ENCODE measurements around the gene MREG.

MREG gene

DNA sequence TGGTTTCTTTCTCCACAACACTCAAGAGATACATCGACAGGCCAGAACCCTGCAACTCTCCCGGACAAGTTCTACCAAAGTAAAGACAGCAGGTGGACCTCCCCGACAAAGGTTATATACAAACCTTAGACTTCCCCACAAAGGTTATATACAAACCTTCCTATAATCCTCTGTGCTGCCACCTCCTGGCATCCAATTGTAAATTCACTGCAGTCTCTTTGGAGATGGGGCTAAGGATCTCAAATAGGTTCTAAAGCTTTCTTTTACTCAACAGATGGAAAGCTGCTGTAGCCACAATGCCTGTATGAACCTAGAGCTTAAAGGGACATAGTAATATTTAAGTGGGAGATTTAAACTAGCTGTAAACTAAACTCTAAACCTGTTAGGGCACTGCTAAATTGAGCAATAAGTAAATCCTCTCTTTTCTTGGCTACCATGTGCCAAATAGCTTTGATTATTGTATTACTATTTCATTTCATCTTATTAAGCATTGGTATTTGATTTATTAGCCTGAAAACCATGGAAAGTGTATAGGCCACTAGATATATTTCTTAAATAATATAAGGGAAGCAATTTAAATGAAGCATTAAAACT, 9.8 kb upstream of the MREG start:
- H4K20me1 ChIP-seq (ENCODE audit: insufficient read depth, low read length) = no peaks in the 10 kb centered on the region
- no peaks in the 10 kb centered on the region for H3K36me3 ChIP-seq (replicated peaks; ENCODE audit: insufficient read depth, low read length)
- peaks cover 8% of the 10 kb centered on the region; the same call in 1 of the 2 replicates for H3K4me1 ChIP-seq (ENCODE audit: low read length)
- DNase-seq = peak; percentile 64
- no peak overlapping the region for H2AFZ ChIP-seq (ENCODE audit: low read length)
- no peaks in the 10 kb centered on the region for H3K79me2 ChIP-seq (ENCODE audit: low read length)
- H3K27me3 ChIP-seq (replicated peaks; ENCODE audit: insufficient read depth, low read length) = no peaks in the 10 kb centered on the region
- no peak overlapping the region for H3K4me3 ChIP-seq (ENCODE audit: low read length)
- TF ChIP-seq CTCF (IDR thresholded peaks at IDR 0.05; ENCODE audit: low read length) (peak; percentile 71), EZH2 (optimal IDR thresholded peaks at IDR 0.05; ENCODE audit: low read depth, low read length) (no peak)
- H3K4me2 ChIP-seq (ENCODE audit: low read depth, low read length) = no peak overlapping the region
- no peaks in the 10 kb centered on the region for H3K9me2 ChIP-seq (replicated peaks; ENCODE audit: insufficient read depth, low read length)
- no peak overlapping the region for H3K9ac ChIP-seq (ENCODE audit: low read length)
- no peaks in the 10 kb centered on the region for H3K9me3 ChIP-seq (replicated peaks; ENCODE audit: insufficient read depth, low read length)
- no peak overlapping the region for H3K27ac ChIP-seq (ENCODE audit: low read length)
- H3F3A ChIP-seq (ENCODE audit: insufficient read depth, low read length) = no peaks in the 10 kb centered on the region

DNA sequence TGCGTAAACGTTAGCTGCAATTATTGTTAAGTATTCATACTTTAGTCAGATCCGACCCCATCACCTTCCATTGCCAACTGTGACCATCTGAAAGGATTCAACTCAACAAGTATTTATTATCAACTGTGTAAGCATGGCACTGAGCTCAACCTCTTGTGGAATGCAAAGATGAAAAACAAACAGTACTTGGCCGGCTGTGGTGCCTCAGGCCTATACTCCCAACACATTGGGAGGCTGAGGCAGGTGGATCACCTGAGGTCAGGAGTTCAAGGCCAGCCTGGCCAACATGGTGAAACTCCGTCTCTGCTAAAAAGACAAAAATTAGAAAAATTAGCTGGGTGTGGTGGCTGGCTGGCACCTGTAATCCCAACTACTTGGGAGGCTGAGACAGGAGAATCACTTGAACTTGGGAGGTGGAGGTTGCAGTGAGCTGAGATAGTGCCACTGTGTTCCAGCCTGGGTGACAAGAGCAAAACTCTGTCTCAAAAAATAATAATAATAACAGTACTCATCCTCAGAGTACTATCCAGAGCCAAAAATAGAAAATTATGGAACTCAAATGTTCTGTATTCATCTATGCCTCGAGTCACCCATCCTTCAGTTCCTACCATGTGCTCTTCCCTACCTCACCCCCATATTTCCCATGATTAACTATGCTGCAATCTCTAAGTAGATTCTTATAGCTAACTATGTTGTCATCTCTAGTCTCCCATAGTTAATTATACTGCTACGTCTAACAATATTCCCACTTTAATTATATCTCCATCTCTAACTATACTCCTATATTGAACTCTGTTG, 8.6 kb upstream of the MREG start:
- Histone ChIP-seq H3K9me2 (replicated peaks; ENCODE audit: insufficient read depth, low read length) (no peaks in the 10 kb centered on the region), H3K79me2 (ENCODE audit: low read length) (no peaks in the 10 kb centered on the region), H3K4me2 (ENCODE audit: low read depth, low read length) (no peak overlapping the region), H3K4me1 (ENCODE audit: low read length) (peaks cover 14% of the 10 kb centered on the region), H3K4me3 (ENCODE audit: low read length) (no peak overlapping the region), H3K27ac (ENCODE audit: low read length) (no peak overlapping the region), H3K36me3 (replicated peaks; ENCODE audit: insufficient read depth, low read length) (no peaks in the 10 kb centered on the region), H2AFZ (ENCODE audit: low read length) (no peak overlapping the region), H3K27me3 (replicated peaks; ENCODE audit: insufficient read depth, low read length) (no peaks in the 10 kb centered on the region), H3F3A (ENCODE audit: insufficient read depth, low read length) (peaks cover 11% of the 10 kb centered on the region), H4K20me1 (ENCODE audit: insufficient read depth, low read length) (no peaks in the 10 kb centered on the region), H3K9me3 (replicated peaks; ENCODE audit: insufficient read depth, low read length) (no peaks in the 10 kb centered on the region), H3K9ac (ENCODE audit: low read length) (no peak overlapping the region)
- no peak for DNase-seq
- TF ChIP-seq EZH2 (optimal IDR thresholded peaks at IDR 0.05; ENCODE audit: low read depth, low read length) = no peak
- TF ChIP-seq CTCF (IDR thresholded peaks at IDR 0.05; ENCODE audit: low read length) = no peak
- TF ChIP-seq EZH2phosphoT487 (IDR thresholded peaks at IDR 0.05; ENCODE audit: low read length) = no peak

DNA sequence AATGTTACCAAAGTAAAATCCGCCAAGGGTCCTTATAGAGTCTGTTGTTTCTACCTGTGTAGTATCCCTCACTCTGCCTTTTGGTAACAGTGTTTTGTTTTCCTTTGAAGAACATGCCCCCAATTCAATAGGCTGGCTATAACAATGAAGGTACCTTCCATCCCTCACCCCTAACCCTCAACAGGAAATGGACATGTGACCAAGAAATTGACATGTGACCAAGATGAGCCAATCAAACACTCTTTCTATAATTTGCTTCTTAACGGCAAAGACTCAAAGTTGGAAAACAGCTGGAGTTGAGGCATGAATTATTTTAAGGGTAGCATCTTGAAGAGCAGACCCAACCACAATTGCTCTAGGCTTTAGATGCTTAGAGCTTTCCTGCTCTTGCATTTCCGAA, 5.4 kb upstream of the MREG start:
- H2AFZ ChIP-seq (ENCODE audit: low read length) = no peak overlapping the region
- no peak overlapping the region for H3K27ac ChIP-seq (ENCODE audit: low read length)
- peaks cover 40% of the 10 kb centered on the region for H3F3A ChIP-seq (ENCODE audit: insufficient read depth, low read length)
- peaks cover 37% of the 10 kb centered on the region for H3K4me1 ChIP-seq (ENCODE audit: low read length)
- H3K36me3 ChIP-seq (replicated peaks; ENCODE audit: insufficient read depth, low read length) = no peaks in the 10 kb centered on the region
- no peaks in the 10 kb centered on the region for H3K27me3 ChIP-seq (replicated peaks; ENCODE audit: insufficient read depth, low read length)
- H3K9ac ChIP-seq (ENCODE audit: low read length) = no peak overlapping the region
- no peaks in the 10 kb centered on the region for H3K9me3 ChIP-seq (replicated peaks; ENCODE audit: insufficient read depth, low read length)
- DNase-seq = no peak
- TF ChIP-seq CTCF (IDR thresholded peaks at IDR 0.05; ENCODE audit: low read length) (no peak), EZH2phosphoT487 (IDR thresholded peaks at IDR 0.05; ENCODE audit: low read length) (no peak), EZH2 (optimal IDR thresholded peaks at IDR 0.05; ENCODE audit: low read depth, low read length) (no peak)
- no peaks in the 10 kb centered on the region for H4K20me1 ChIP-seq (ENCODE audit: insufficient read depth, low read length)
- no peak overlapping the region for H3K4me3 ChIP-seq (ENCODE audit: low read length)
- peaks cover 3% of the 10 kb centered on the region; the same call in 1 of the 2 replicates for H3K79me2 ChIP-seq (ENCODE audit: low read length)
- no peak overlapping the region for H3K4me2 ChIP-seq (ENCODE audit: low read depth, low read length)
- no peaks in the 10 kb centered on the region for H3K9me2 ChIP-seq (replicated peaks; ENCODE audit: insufficient read depth, low read length)

All from MM.1S (cell line).